Measurements from ENCODE around the gene KRTAP10-7.

The KRTAP10-7 gene

GRCh38 chr21:44615911-44616590, 15.7 kb downstream of the KRTAP10-7 start:
- no peak for TF ChIP-seq CTCF (IDR thresholded peaks at IDR 0.05)
- TF ChIP-seq ZFX (IDR thresholded peaks at IDR 0.05; ENCODE audit: borderline replicate concordance), result no peak
- H3K27ac ChIP-seq, result no peak overlapping the region

- no peak overlapping the region for H3K27ac ChIP-seq
- TF ChIP-seq ZFX (IDR thresholded peaks at IDR 0.05; ENCODE audit: borderline replicate concordance), result no peak
- TF ChIP-seq CTCF (IDR thresholded peaks at IDR 0.05), result no peak
Measured at GRCh38 chr21:44616591-44616926, 16.2 kb downstream of the KRTAP10-7 start.

GRCh38 chr21:44617071-44617501, 16.7 kb downstream of the KRTAP10-7 start:
- no peak overlapping the region for H3K27ac ChIP-seq
- no peak for TF ChIP-seq ZFX (IDR thresholded peaks at IDR 0.05; ENCODE audit: borderline replicate concordance)
- no peak for TF ChIP-seq CTCF (IDR thresholded peaks at IDR 0.05)

- H3K27ac ChIP-seq, result no peak overlapping the region
- TF ChIP-seq ZFX (IDR thresholded peaks at IDR 0.05; ENCODE audit: borderline replicate concordance) (no peak), CTCF (IDR thresholded peaks at IDR 0.05) (no peak)
Measured at GRCh38 chr21:44618504-44618903, 18.1 kb downstream of the KRTAP10-7 start.

GRCh38 chr21:44618909-44619308, 18.5 kb downstream of the KRTAP10-7 start:
- H3K27ac ChIP-seq, result no peak overlapping the region
- no peak for TF ChIP-seq CTCF (IDR thresholded peaks at IDR 0.05)
- TF ChIP-seq ZFX (IDR thresholded peaks at IDR 0.05; ENCODE audit: borderline replicate concordance), result no peak

GRCh38 chr21:44619886-44620285, 19.5 kb downstream of the KRTAP10-7 start:
- TF ChIP-seq CTCF (IDR thresholded peaks at IDR 0.05) (no peak), ZFX (IDR thresholded peaks at IDR 0.05; ENCODE audit: borderline replicate concordance) (no peak)
- no peak overlapping the region for H3K27ac ChIP-seq

GRCh38 chr21:44623575-44623974, 23.2 kb downstream of the KRTAP10-7 start:
- no peak overlapping the region for H3K27ac ChIP-seq

More at GRCh38 chr21:44623575-44623974, 23.2 kb downstream of the KRTAP10-7 start:
- no peak for TF ChIP-seq CTCF (IDR thresholded peaks at IDR 0.05)
- TF ChIP-seq ZFX (IDR thresholded peaks at IDR 0.05; ENCODE audit: borderline replicate concordance), result no peak

Data from 22Rv1 (cell line).